Body of pancreas (tissue), 4 donors: ENCODE measurements around the gene SORCS2.

Experiments
- CTCF ChIP-seq, 7 experiments: fragments of 450-650 bp in 4 of 7; fragments of 200-600 bp in 3 of 7; sonication (generic) in 3 of 7; IDR thresholded peaks; one replicate each; pipeline ENCODE4 v1.5.1; 2016 to 2019; ENCODE audit warnings: antibody characterized with exemption in 7 of 7
- POLR2A ChIP-seq, 3 donors: fragments of 450-650 bp; IDR thresholded peaks; one replicate each; pipeline ENCODE4 v1.6.1; 2016; ENCODE audit warnings: antibody characterized with exemption in 3 of 3, mild to moderate bottlenecking in 2 of 3

DNA sequence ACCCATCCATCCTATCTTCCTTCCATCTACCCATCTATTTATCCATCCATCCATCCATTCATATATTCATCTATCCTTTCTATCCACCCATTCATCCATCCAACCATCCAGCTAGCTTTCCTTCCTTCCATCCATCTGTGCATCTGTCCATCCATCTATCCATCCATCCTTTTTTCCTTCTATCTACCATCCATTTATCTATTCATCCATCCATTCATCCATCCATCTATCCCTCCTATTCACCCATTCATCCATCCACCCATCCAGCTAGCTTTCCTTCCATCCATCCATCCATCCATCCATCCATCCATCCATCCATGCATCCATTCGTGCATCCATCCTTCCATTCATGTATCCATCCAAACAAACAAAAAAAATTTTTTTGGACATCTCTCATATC lies 123.6 kb downstream of the SORCS2 start:
- TF ChIP-seq POLR2A (IDR thresholded peaks at IDR 0.05) (no peak), CTCF (IDR thresholded peaks at IDR 0.05) (no peak)
